ENCODE data around the gene AFF1. TPM values are rescaled to one million over a fixed set of nuclear protein-coding genes. Genes with fewer than 3 reads are reported as not detected.
A peak's percentile ranks its signal among the peaks of the same experiment; 100 is the strongest.
"Not testable (repeated sequence)": the region's sequence is repeated elsewhere in the genome, so short reads cannot be mapped to it uniquely, and the experiment has no call there.

Gene AFF1
- total RNA-seq, 4 donors from 2014 or later: 89.4 to 138 (median 103) TPM

DNA sequence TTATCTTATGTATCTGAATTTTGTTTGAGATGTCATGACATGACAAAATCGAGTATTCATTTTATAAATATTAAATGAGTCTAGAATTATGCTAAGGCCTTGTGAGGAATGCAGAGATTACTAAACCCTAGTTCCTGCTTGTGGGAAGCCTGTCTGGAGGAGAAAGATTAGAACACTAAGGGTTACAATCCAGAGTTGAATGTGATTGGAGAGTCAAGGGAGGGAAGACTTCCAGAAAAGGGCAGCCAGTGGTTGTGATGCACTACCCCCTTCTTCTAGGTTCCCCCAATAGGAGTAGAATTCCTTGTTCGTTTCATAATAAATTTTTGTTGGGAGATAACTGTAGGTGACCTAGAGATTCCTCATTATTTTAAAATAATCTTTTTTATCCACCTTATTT is 141.1 kb downstream of the AFF1 start:
- TF ChIP-seq, protein P1, sequence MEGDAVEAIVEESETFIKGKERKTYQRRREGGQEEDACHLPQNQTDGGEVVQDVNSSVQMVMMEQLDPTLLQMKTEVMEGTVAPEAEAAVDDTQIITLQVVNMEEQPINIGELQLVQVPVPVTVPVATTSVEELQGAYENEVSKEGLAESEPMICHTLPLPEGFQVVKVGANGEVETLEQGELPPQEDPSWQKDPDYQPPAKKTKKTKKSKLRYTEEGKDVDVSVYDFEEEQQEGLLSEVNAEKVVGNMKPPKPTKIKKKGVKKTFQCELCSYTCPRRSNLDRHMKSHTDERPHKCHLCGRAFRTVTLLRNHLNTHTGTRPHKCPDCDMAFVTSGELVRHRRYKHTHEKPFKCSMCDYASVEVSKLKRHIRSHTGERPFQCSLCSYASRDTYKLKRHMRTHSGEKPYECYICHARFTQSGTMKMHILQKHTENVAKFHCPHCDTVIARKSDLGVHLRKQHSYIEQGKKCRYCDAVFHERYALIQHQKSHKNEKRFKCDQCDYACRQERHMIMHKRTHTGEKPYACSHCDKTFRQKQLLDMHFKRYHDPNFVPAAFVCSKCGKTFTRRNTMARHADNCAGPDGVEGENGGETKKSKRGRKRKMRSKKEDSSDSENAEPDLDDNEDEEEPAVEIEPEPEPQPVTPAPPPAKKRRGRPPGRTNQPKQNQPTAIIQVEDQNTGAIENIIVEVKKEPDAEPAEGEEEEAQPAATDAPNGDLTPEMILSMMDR (IDR thresholded peaks at IDR 0.05): no peak
- no peak for ATAC-seq (ENCODE audit: low FRiP score)
- DNase-seq (ENCODE audit: low spot score): no peak

DNA sequence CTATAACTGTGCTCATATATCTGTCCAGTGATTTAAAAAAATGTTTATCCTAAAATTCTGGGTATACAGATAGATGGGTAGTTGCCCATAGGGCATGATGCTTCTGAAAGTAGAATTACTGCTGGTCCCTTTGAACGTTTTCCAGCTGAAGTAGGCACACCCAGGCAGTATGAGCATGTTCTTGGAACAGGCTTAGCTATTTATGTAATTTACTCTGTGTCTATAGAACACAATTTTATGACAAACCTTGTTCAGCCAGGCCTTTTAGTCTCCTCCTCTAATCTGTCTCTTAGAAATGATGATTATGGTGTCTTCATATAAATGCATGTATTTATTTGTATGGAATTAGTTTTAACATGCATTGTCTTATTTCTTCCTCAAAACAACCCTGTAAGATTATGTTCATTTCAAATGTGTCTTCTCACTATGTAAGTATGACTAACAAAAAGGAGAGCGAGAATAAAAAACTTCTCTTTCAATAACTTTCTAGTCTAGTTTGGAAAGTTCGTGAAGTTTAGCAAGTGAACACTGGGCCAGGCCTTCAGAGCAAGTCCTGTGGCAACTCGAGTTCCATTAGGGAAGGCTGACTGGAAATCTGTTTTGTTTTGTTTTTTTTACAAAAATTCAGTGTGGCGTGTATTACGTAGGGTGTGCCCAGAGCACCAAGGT is 142.0 kb downstream of the AFF1 start:
- ATAC-seq (ENCODE audit: low FRiP score): no peak
- TF ChIP-seq, protein P1 (IDR thresholded peaks at IDR 0.05): no peak
- DNase-seq (ENCODE audit: low spot score): no peak

DNA sequence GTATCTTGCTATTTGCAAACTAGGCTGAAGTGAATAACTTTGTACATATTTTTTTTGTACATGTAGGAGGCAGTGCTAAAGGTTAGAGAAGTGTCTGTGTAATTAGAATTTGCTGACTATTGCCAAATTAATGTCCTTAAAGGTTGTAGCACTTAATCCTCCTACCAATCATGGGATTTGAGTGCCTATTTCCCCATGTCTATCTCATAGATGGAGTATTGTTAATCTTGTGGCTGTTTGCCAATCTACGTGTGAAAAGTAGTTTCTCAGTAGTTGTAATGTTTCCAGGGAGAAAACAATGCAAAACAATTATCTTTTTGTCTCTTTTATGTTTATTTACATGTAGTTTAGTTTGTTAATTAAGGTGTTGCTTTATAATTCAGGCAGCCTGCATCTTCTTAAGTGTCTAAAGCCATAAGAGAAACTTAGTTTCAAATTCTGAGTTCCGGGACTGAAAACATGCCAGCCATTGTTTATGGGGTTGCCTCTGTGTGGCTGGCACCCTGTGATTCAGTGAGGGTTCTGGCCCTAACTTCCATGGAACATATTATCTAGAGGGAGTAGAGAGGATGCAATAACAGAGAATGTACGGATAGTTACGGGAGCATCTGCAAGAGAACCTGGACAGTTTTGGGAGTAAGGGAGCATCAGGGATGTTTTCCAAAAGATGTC is 143.2 kb downstream of the AFF1 start:
- TF ChIP-seq, protein P1 (IDR thresholded peaks at IDR 0.05): no peak
- ATAC-seq (ENCODE audit: low FRiP score): no peak
- DNase-seq (ENCODE audit: low spot score): no peak

DNA sequence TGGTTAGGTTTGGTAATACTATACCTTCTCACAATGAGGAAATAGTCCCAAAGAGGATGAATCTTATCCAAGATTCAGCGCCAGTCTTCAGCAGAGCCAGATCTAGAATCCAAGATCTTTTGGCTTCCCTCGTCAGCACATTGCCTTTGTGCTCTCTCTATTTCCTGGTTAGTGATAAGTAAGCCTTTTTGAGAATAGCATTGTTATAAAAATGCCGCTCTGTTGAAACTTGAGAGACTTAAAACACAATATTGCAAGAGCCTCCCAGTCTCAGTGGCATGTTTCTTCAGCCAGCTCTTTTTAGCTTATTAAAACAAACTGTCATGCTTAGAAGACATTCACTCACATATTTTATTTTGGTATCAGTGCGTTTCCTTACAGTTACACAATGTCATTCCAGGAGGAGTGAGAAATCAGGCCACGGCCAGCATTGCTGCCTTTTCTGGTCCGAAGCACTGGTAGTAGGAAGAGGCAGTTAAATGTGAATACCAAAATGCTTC is 144.2 kb downstream of the AFF1 start:
- DNase-seq (ENCODE audit: low spot score): no peak
- ATAC-seq (ENCODE audit: low FRiP score): peak; percentile 66
- TF ChIP-seq, protein P1 (IDR thresholded peaks at IDR 0.05): no peak

DNA sequence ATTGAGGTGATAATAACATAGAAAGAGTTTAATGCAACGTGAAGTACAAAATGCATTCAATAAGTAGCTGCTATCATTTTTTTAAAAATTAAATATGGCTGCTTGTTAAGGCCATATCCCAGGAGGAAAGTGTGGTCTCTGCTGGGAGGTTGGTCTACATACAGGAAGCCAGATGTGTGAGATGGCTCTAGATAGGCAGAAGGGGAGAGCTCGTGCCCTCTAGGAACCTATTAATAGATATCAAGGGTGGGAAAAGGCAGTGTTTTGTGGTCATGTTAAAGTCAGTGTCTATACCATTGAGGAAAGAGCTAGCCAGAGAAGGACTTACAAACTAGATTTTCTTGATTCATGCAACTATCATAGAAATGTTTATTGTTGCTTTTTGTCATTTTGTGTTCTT is 145.2 kb downstream of the AFF1 start:
- DNase-seq (ENCODE audit: low spot score): no peak
- ATAC-seq (ENCODE audit: low FRiP score): no peak
- TF ChIP-seq, protein P1 (IDR thresholded peaks at IDR 0.05): no peak

DNA sequence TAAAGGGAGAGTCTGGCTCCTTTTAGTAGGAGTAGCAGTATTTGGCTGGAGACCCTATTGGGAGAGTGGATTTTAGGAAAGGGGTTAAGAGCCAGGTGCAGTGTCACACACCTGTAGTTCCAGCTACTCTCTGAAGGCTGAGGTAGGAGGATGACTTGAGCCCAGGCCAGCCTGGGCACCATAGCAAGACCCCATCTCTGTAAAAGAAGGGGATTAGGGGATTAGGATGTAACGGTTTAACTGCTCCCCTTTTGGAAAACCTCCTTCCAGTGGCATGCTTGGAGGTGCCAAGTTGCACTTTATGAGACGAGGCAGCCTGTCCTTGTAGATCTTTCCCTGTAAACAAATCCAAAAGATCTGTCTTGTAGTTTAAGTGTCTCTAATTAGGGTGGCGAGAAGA is 145.7 kb downstream of the AFF1 start:
- no peak for ATAC-seq (ENCODE audit: low FRiP score)
- TF ChIP-seq, protein P1 (IDR thresholded peaks at IDR 0.05): no peak
- DNase-seq (ENCODE audit: low spot score): no peak

DNA sequence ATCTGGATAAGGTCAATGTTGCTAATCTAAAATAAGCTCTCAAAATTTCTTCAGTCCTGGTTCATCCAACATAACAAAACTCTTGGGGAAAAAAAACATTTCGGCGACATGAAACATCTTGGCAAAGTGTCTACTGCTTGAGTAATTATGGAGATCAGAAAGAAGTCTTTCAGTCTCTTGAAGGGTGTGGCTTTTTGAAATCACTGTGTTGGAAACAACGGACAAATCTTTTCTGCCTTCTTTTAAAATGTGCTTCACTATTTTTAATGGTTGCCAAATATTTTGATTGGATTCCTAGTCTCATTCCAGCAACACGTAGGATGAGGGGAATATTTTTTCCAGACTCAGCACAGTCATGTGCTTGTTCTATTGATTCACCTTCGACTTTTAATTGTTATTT is 147.0 kb downstream of the AFF1 start:
- DNase-seq (ENCODE audit: low spot score) (no peak), ATAC-seq (ENCODE audit: low FRiP score) (peak; percentile 15)
- TF ChIP-seq, protein P1 (IDR thresholded peaks at IDR 0.05): no peak

DNA sequence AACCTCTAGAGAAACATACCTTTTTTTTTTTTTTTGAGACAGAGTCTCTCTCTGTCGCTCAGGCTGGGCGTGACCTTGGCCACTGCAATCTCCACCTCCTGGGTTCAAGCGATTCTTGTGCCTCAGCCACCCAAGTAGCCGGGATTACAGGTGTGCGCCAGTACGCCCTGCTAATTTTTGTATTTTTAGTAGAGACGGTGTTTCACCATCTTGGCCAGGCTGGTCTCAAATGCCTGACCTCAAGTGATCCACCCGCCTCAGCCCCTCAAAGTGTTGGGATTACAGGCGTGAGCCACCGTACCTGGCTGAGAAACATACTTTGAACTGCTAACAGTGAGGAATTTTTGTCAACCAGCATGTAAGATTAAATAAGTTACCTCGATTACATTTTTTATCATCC is 150.9 kb downstream of the AFF1 start:
- DNase-seq (ENCODE audit: low spot score); ATAC-seq (ENCODE audit: low FRiP score): not testable (repeated sequence)
